Measurements from ENCODE around the gene MARK2.

The MARK2 gene

DNA sequence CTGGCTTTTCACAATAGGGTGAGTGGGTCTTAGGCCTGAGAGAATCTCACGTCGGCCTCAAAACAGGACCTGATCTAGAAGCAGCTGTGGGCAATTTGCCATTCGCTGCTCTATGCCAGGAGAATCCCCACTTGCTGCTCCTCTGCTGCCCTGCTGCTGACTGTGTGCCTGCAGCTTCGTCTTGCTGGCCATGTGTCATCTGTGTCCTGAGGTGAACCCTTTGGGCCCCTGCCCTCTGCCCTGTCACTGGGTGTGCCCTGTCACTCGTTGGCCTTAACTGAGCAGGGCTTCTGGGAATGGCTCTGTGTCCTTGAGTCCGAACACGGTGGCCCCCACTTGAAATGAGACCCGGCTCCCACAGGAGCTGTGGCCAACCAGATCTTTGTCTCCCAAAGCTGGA is 106.1 kb downstream of the MARK2 start:
- Histone ChIP-seq H3K27me3 (ENCODE audit: control insufficient read depth, insufficient read depth, low read length) (no peaks in the 10 kb centered on the region), H3K4me2 (ENCODE audit: low read length) (no peak overlapping the region), H3K4me1 (peaks cover 9% of the 10 kb centered on the region), H3K9ac (no peak overlapping the region), H3K9me3 (ENCODE audit: control insufficient read depth, low read length) (no peaks in the 10 kb centered on the region), H3K79me2 (peaks cover 3% of the 10 kb centered on the region), H3K4me3 (ENCODE audit: low read depth, low read length) (no peak overlapping the region), H3K27ac (peak overlapping the region; percentile 77), H2AFZ (no peak overlapping the region), H3K36me3 (ENCODE audit: control insufficient read depth, insufficient read depth, low read length) (no peaks in the 10 kb centered on the region)
- TF ChIP-seq, protein P1, sequence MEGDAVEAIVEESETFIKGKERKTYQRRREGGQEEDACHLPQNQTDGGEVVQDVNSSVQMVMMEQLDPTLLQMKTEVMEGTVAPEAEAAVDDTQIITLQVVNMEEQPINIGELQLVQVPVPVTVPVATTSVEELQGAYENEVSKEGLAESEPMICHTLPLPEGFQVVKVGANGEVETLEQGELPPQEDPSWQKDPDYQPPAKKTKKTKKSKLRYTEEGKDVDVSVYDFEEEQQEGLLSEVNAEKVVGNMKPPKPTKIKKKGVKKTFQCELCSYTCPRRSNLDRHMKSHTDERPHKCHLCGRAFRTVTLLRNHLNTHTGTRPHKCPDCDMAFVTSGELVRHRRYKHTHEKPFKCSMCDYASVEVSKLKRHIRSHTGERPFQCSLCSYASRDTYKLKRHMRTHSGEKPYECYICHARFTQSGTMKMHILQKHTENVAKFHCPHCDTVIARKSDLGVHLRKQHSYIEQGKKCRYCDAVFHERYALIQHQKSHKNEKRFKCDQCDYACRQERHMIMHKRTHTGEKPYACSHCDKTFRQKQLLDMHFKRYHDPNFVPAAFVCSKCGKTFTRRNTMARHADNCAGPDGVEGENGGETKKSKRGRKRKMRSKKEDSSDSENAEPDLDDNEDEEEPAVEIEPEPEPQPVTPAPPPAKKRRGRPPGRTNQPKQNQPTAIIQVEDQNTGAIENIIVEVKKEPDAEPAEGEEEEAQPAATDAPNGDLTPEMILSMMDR (IDR thresholded peaks at IDR 0.05), result no peak

GRCh38 chr11:63945477-63946163 is 106.7 kb downstream of the MARK2 start:
- Histone ChIP-seq H3K9me3 (ENCODE audit: control insufficient read depth, low read length) (no peaks in the 10 kb centered on the region), H3K36me3 (ENCODE audit: control insufficient read depth, insufficient read depth, low read length) (no peaks in the 10 kb centered on the region), H3K9ac (no peak overlapping the region), H3K27ac (peak overlapping the region; percentile 77), H3K79me2 (peaks cover 3% of the 10 kb centered on the region), H3K4me1 (peaks cover 9% of the 10 kb centered on the region), H3K27me3 (ENCODE audit: control insufficient read depth, insufficient read depth, low read length) (no peaks in the 10 kb centered on the region), H2AFZ (peak overlapping the region; percentile 42), H3K4me2 (ENCODE audit: low read length) (peak overlapping the region; percentile 33), H3K4me3 (ENCODE audit: low read depth, low read length) (no peak overlapping the region)
- TF ChIP-seq, protein P1 (IDR thresholded peaks at IDR 0.05), result peak; percentile 52

DNA sequence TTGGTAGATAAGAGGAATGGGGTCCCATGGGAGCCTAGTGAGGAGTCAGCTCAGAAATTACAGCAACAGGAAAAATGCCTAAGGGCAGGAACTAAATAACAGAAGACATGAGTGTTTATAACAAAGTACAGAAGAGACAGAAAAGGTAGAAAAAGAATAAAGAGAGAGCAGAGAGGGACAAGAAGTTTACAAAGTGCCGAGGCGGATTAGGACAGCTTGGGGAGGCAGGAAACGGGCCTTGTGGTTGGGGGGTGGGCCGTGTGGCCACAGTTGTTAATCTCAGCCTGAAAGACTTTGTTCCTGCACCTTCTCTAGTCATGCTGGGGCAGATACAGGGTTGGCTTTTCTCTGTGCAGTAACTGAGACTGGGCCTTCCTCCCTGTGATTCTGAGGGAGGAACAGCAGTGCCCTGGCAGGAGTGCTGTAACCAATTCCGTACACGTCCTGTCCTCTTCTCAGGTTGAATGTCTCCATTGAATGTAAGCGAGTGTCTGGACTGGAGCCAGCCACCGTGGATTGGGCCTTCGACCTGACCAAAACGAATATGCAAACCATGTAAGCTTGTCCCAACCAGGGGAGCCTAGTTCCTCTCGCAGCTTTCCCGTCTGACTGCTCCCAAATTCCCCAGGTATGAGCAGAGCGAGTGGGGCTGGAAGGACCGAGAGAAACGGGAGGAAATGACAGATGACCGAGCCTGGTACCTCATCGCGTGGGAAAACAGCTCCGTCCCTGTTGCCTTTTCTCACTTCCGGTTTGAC is 113.0 kb downstream of the MARK2 start:
- no peak overlapping the region for H3K4me3 ChIP-seq (ENCODE audit: low read depth, low read length)
- no peaks in the 10 kb centered on the region for H3K27me3 ChIP-seq (ENCODE audit: control insufficient read depth, insufficient read depth, low read length)
- H3K4me2 ChIP-seq (ENCODE audit: low read length), result no peak overlapping the region
- no peak overlapping the region for H3K9ac ChIP-seq
- H3K79me2 ChIP-seq, result no peaks in the 10 kb centered on the region
- no peak overlapping the region for H3K27ac ChIP-seq
- no peak overlapping the region for H2AFZ ChIP-seq
- H3K9me3 ChIP-seq (ENCODE audit: control insufficient read depth, low read length), result no peaks in the 10 kb centered on the region
- H3K36me3 ChIP-seq (ENCODE audit: control insufficient read depth, insufficient read depth, low read length), result no peaks in the 10 kb centered on the region
- no peaks in the 10 kb centered on the region for H3K4me1 ChIP-seq
- TF ChIP-seq, protein P1 (IDR thresholded peaks at IDR 0.05), result no peak

DNA sequence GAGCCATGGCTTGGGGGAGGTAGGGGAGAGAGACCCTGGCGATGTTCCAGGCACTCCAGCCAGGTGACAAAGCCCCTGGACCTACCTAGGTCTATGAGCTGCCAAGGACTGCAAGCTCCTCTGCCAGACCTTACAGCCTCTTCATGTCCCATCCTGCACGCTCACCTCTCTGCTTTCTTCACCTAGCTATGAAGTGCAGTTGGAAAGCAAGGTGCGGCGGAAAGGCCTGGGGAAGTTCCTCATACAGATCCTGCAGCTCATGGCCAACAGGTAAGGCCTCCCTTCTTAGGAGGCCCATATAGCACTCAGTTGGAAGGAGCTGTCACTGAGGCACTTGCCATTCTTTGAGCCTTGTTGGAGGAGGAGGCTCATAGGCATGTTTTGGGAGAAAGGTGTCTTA is 113.7 kb downstream of the MARK2 start:
- Histone ChIP-seq H3K4me2 (ENCODE audit: low read length) (no peak overlapping the region), H3K9ac (no peak overlapping the region), H3K27ac (no peak overlapping the region), H2AFZ (no peak overlapping the region), H3K4me3 (ENCODE audit: low read depth, low read length) (no peak overlapping the region), H3K27me3 (ENCODE audit: control insufficient read depth, insufficient read depth, low read length) (no peaks in the 10 kb centered on the region), H3K36me3 (ENCODE audit: control insufficient read depth, insufficient read depth, low read length) (no peaks in the 10 kb centered on the region), H3K79me2 (no peaks in the 10 kb centered on the region), H3K4me1 (no peaks in the 10 kb centered on the region), H3K9me3 (ENCODE audit: control insufficient read depth, low read length) (no peaks in the 10 kb centered on the region)
- TF ChIP-seq, protein P1 (IDR thresholded peaks at IDR 0.05), result no peak

Data from parathyroid adenoma (tissue), 2 donors.